Lower leg skin (tissue), 4 donors: ENCODE results near the gene HEXD. TPM values are rescaled to one million over a fixed set of nuclear protein-coding genes. Genes with fewer than 3 reads are reported as not detected.

ENCODE experiments used
- DNase-seq, 2 donors: peaks; one replicate each; pipeline ENCODE4 v3.0.0-alpha.2; 2019; ENCODE audit warnings: low spot score in 2 of 2
- H3K4me3 ChIP-seq: fragments of 200-600 bp; sonication (generic); 2 replicates; pipeline ENCODE4 v1.5.1; 2017; ENCODE audit warnings: mild to moderate bottlenecking, low read depth; ENCODE audit not compliant: poor library complexity, severe bottlenecking
- POLR2A ChIP-seq, 2 donors: fragments of 450-650 bp; IDR thresholded peaks; one replicate each; pipeline ENCODE4 v1.6.1; 2016 to 2017; ENCODE audit warnings: antibody characterized with exemption in 2 of 2, mild to moderate bottlenecking in 1 of 2, moderate library complexity in 1 of 2
- WGBS, 2 donors: methylation state at CpG; one replicate each; pipeline ENCODE4 v1.1.5; 2018; 5-methylcytosine and 5-hydroxymethylcytosine counted together
- intact Hi-C: fragments of 100-400 bp; cut with DNase I; formaldehyde crosslinking; loops from one replicate; pipeline ENCODE4 v1.15.0; 2023; ENCODE audit warnings: low total_unique reads
- total RNA-seq, 4 donors: library from RNA; depleted of rRNA; stranded (reverse); fragments of >200 nt; gene quantifications; one replicate each; pipeline ENCODE4 v1.1.0, GENCODE V29; 2016
- TF ChIP-seq, protein P1 (sequence below), 3 donors: fragments of 450-650 bp; IDR thresholded peaks; one replicate each; pipeline ENCODE4 v1.5.1; 2016; ENCODE audit warnings: antibody characterized with exemption in 3 of 3, mild to moderate bottlenecking in 3 of 3, moderate library complexity in 2 of 3

The HEXD gene
- total RNA-seq, 4 donors from 2014 or later: 30.0 to 47.1 (median 39.3) TPM

DNA sequence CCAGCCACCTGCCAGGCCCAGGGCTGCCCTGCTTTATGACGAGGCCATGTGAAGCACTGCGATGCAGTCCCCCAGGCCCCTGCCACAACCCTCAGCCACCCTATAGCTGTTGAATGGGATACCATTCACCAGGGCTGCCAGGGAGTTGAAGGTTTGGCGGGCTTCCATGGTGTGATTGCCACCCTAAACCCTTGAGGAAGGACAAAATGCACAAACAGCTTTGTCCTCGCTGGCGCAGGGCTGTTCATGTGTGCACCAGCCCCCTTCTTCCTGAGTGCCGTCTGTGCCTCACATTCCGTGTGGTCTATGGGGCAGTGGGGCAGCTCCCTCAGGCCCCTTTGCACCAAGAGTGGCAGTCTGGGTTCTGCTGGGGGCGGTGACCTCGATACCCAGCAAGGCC lies 65.7 kb downstream of the HEXD start:
- no peak for DNase-seq
- no peak overlapping the region for H3K4me3 ChIP-seq
- 89 to 98% methylated on average over 4 to 7 of the region's 9 CpGs for WGBS, 2 donors
- intact Hi-C loops: no loop called here
- TF ChIP-seq, protein P1, sequence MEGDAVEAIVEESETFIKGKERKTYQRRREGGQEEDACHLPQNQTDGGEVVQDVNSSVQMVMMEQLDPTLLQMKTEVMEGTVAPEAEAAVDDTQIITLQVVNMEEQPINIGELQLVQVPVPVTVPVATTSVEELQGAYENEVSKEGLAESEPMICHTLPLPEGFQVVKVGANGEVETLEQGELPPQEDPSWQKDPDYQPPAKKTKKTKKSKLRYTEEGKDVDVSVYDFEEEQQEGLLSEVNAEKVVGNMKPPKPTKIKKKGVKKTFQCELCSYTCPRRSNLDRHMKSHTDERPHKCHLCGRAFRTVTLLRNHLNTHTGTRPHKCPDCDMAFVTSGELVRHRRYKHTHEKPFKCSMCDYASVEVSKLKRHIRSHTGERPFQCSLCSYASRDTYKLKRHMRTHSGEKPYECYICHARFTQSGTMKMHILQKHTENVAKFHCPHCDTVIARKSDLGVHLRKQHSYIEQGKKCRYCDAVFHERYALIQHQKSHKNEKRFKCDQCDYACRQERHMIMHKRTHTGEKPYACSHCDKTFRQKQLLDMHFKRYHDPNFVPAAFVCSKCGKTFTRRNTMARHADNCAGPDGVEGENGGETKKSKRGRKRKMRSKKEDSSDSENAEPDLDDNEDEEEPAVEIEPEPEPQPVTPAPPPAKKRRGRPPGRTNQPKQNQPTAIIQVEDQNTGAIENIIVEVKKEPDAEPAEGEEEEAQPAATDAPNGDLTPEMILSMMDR (IDR thresholded peaks at IDR 0.05): no peak
- TF ChIP-seq POLR2A (IDR thresholded peaks at IDR 0.05): no peak

DNA sequence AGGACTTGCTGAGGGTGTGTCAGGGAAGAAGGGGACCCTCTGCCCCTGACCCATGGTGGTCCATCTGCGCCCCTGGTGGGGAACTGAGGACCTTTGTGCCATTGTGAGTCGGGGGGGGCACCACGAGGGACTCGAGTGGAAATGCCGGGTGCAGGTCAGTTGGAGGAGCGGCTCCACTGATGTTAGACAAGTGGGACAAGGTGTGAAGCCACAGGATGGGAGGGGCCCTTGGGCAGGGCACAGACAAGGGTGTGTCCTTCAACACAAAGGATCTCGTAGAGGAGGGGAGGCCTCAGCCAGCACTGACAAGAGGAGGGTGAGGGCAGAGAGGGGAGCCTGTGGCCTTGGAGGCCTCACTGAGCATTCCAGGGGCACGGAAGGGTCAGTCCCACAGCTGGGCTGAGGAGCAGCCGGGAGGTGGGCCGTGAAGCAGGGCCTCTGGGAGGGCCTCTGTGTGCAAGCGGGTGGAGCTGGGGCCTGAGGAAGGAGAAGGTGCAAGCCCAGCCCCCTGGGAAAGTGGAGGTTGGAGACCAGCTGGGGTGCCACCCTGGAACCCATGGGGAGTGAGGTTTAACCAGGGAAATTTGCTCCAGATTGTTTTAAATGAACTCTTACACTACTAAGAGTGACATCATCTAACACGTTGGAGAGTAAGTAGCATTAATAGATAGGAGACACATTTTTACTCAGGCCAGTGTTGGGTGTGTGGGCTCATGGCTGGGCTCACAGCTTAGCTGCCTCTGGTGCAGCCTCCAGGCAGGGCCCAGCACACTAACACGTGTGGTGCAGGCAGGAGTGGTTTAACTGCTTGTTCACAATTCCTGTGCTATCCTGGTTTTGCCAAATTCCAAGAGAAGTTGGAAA lies 68.3 kb downstream of the HEXD start:
- WGBS, 2 donors: 62 to 75% methylated on average over 13 of the region's 13 CpGs
- no peak for DNase-seq
- intact Hi-C loops: no loop called here
- TF ChIP-seq, protein P1 (IDR thresholded peaks at IDR 0.05): no peak
- TF ChIP-seq POLR2A (IDR thresholded peaks at IDR 0.05): no peak
- H3K4me3 ChIP-seq: no peak overlapping the region

DNA sequence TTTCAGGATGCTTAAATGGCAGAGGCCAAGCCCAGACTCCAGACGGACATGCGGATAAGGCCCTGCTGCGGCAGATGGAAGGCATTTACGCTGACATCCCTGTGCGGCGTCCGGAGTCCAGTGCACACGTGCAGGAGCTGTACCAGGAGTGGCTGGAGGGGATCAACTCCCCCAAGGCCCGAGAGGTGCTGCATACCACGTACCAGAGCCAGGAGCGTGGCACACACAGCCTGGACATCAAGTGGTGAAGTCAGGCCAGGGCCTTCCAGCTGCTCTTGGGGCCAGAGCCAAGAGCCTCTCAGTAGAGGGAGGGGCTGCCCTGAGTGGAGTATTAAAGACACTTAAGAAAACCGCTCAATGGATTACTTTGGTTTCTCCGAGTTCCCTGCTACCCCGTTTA lies 69.8 kb downstream of the HEXD start:
- DNase-seq: no peak
- TF ChIP-seq, protein P1 (IDR thresholded peaks at IDR 0.05): no peak
- no peak for TF ChIP-seq POLR2A (IDR thresholded peaks at IDR 0.05)
- WGBS, 2 donors: 72 to 76% methylated on average over 11 to 14 of the region's 14 CpGs
- H3K4me3 ChIP-seq: no peak overlapping the region
- intact Hi-C loops: no loop called here

DNA sequence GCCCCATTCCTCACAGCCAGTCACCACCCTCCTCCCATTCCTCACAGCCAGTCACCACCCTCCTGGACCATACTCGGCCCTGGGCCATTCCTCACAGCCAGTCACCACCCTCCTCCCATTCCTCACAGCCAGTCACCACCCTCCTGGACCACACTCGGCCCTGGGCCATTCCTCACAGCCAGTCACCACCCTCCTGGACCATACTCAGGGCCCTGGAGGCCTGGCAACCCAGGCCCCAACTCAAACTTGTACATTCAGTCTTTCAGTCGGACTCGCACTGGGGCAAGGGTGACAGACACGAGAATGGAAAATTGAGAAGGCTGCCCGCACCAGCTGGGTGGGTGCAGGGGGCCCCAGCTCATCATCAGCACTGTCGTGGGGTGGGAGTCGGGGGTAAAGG lies 71.0 kb downstream of the HEXD start:
- intact Hi-C loops: no loop called here
- WGBS, 2 donors: 33 to 50% methylated on average over 8 of the region's 8 CpGs
- DNase-seq: peak; percentile 47 to 94
- TF ChIP-seq, protein P1 (IDR thresholded peaks at IDR 0.05): no peak
- TF ChIP-seq POLR2A (IDR thresholded peaks at IDR 0.05): no peak
- H3K4me3 ChIP-seq: no peak overlapping the region

DNA sequence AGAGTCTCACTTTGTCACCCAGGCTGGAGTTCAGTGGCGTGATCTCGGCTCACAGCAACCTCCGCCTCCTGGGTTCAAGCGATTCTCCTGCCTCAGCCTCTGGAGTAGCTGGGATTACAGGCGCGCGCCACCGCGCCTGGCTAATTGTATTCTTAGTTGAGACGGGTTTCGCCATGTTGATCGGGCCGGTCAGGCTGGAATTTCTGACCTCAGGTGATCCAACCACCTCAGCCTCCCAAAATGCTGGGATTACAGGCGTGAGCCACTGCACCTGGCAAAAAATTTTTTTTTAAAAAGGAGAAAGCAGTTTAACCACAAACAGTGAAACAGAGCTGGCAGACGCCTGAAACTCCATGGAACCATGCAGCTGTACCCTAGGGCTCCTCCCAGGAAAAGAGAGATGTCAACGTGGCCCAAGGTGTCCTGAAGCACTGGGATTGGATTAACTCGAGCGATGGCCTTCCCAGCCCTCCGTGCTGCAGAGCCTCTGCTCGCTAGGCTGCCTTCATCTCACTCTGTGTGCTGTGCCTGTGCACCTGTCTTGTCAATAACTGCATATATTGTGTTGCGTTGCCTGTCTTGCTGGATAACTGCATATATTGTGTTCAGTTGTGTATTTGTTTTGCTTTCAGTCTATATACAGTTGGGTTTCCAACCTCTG lies 71.8 kb downstream of the HEXD start:
- H3K4me3 ChIP-seq: no peak overlapping the region
- intact Hi-C loops: no loop called here
- no peak for TF ChIP-seq POLR2A (IDR thresholded peaks at IDR 0.05)
- TF ChIP-seq, protein P1 (IDR thresholded peaks at IDR 0.05): no peak
- 85 to 90% methylated on average over 21 of the region's 21 CpGs for WGBS, 2 donors
- DNase-seq: no peak
